ENCODE data around the gene ALPK1.
"Not testable (repeated sequence)": the region's sequence is repeated elsewhere in the genome, so short reads cannot be mapped to it uniquely, and the experiment has no call there.

Gene ALPK1

GRCh38 chr4:112279025-112279881 is 17.9 kb upstream of the ALPK1 start:
- TF ChIP-seq POLR2A (IDR thresholded peaks at IDR 0.05; ENCODE audit: low read depth, low read length), result no peak
- no peak for DNase-seq (ENCODE audit: insufficient read length, low spot score)
- FAIRE-seq, result no peak

GRCh38 chr4:112279882-112280315 is 17.3 kb upstream of the ALPK1 start:
- no peak for TF ChIP-seq POLR2A (IDR thresholded peaks at IDR 0.05; ENCODE audit: low read depth, low read length)
- DNase-seq (ENCODE audit: insufficient read length, low spot score) (no peak), FAIRE-seq (no peak)

GRCh38 chr4:112280386-112281056 is 16.6 kb upstream of the ALPK1 start:
- DNase-seq (ENCODE audit: insufficient read length, low spot score), result no peak
- no peak for TF ChIP-seq POLR2A (IDR thresholded peaks at IDR 0.05; ENCODE audit: low read depth, low read length)
- no peak for FAIRE-seq

- FAIRE-seq, result not testable (repeated sequence)
Measured at GRCh38 chr4:112281895-112282398, 15.2 kb upstream of the ALPK1 start.

GRCh38 chr4:112282860-112283667 is 14.1 kb upstream of the ALPK1 start:
- FAIRE-seq (no peak), DNase-seq (ENCODE audit: insufficient read length, low spot score) (no peak)
- no peak for TF ChIP-seq POLR2A (IDR thresholded peaks at IDR 0.05; ENCODE audit: low read depth, low read length)

More at GRCh38 chr4:112281895-112282398, 15.2 kb upstream of the ALPK1 start:
- not testable (repeated sequence) for DNase-seq (ENCODE audit: insufficient read length, low spot score)

GRCh38 chr4:112284166-112284565 is 13.0 kb upstream of the ALPK1 start:
- TF ChIP-seq POLR2A (IDR thresholded peaks at IDR 0.05; ENCODE audit: low read depth, low read length), result no peak
- DNase-seq (ENCODE audit: insufficient read length, low spot score) (no peak), FAIRE-seq (no peak)

DNA sequence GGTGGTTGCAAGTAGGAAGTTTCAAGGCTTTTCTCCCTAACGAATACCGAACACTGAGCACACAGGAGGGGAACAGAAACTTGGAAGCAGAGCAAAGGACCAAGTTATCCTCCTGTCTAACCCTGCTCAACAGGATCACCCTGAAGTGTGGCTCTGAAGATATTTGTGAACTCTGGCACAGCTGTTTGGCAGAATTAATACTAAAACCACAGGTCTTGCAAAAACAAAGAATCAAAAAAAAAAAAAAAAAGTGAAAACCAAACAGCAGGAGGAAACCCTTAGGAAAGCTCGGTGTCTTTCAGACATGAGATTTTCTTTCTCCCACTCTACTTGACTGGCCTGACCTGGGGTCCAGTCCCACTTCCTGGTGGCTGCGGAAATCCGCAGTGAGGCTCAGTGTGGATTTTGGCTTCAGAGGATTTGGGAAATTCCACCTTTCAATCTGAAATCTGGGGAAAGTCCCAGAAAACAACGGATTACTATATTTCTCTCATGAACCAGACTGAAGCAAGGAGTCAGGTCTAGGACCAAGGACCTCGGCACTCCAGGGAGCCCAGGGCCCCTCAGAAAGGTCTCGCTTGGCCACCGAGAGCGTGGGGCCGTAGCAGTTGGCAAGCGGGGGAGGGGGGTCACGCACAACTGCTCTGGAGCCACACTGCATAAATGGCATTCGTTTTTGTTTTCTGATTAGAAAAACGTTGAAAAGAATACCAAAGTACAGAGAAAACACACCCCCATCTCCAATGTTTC is 12.3 kb upstream of the ALPK1 start:
- FAIRE-seq (no peak), DNase-seq (ENCODE audit: insufficient read length, low spot score) (no peak)
- no peak for TF ChIP-seq POLR2A (IDR thresholded peaks at IDR 0.05; ENCODE audit: low read depth, low read length)

DNA sequence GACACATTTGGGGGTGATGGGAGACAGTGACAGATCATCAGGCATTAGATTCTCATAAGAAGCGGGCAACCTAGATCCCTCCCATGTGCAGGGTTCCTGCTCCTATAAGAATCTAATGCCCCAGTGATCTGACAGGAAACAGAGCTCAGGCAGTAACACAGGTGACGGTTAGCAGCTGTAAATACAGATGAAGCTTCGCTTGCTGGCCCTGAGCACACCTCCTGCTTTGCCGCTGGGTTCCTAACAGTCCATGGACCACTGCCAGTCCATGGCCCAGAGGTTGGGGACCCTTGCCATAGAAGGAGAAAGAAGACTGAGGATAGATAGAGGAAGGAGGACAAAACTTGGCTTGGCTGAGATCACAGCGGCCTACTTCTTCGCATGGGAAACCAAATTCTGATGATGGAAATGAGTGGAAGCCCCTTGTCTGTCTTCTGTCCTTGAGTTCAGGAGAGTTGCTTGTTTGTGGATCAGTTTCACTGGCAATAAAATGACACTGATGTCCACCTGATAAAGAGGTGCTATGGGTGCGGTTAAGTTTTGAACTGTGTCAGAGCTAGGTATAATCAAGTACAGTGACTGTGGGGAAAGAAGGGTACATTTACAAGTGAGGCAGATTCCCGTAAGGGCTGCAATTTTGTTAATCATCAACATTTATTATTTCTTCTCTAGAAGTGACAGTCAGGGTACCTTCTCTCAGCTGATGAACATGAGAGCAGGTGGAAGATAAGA is 9.7 kb upstream of the ALPK1 start:
- TF ChIP-seq POLR2A (IDR thresholded peaks at IDR 0.05; ENCODE audit: low read depth, low read length), result no peak
- FAIRE-seq (no peak), DNase-seq (ENCODE audit: insufficient read length, low spot score) (no peak)

DNA sequence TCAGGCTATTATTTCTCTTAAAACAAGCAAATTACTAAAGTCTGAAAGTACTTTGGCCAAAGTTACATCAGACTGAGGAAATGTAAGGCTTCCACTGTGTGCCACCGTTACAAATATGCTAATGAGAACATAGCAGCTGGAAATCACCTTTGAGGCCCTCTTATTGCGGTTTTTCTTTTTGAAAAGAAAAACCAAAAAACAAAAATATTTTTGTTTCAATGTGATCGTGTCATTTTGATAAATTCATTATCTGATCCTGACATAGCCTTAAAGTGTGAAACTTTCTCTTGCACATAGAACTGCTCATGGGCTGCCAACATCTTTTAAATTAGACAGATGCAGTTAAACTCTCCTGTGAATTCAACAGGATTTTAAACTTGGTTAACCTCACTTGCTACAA is 8.7 kb upstream of the ALPK1 start:
- no peak for TF ChIP-seq POLR2A (IDR thresholded peaks at IDR 0.05; ENCODE audit: low read depth, low read length)
- DNase-seq (ENCODE audit: insufficient read length, low spot score) (no peak), FAIRE-seq (no peak)

DNA sequence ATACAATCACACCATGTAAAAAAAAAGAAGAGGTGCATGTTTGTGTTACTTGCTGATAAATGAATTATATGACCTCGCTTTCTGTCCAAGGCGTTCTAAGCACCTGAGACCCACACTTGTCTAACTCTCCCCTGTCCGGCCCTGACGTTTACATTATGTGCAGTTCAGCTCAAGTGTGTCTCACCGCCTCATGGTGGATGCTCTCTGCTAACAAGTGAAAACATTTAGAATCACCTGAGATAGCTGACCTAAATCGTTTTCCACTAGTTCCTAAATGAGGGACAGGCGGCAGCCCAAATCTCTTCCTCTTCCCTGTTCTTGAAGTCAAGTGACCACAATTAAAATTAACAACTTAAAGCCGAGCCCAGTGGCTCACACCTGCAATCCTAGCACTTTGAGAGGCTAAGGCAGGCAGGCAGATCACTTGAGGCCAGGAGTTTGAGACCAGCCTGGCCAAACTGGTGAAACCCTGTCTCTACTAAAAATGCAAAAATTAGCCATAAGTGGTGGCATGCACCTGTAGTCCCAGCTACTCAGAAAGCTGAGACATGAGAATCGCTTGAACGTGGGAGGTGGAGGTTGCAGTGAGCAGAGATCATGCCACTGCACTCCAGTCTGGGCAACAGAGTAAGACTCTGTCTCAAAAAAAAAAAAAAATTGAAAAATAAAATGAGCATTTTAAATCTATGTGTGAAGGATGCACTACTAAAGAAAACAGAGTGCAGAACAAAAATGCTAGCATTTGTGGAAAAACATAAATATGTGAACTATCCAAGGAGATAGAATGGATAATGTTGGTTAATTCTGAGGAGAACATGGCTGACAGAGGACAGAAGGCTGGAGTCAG is 7.5 kb upstream of the ALPK1 start:
- no peak for FAIRE-seq
- no peak for DNase-seq (ENCODE audit: insufficient read length, low spot score)

DNA sequence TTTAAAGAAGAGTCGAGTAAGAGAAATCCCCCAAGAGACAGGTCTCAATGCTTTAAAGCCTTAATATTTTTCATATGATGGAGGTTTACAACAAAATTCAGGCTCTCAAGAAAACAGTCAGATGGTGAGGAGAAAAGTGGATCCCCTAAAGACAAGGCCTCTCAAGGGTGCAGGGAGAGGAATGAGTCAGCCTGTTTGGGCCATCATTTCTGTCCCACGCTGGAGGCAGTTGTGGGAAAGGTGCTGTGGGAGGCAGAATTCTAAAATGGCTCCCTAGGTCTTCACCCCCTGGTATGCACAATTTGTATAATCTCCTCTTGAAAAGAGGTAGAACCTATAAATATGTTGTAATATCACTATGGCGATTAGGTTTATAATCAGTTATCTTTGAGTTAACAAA is 6.8 kb upstream of the ALPK1 start:
- no peak for TF ChIP-seq POLR2A (IDR thresholded peaks at IDR 0.05; ENCODE audit: low read depth, low read length)
- DNase-seq (ENCODE audit: insufficient read length, low spot score), result no peak
- FAIRE-seq, result no peak

More for the DNA sequence above, 7.5 kb upstream of the ALPK1 start:
- no peak for TF ChIP-seq POLR2A (IDR thresholded peaks at IDR 0.05; ENCODE audit: low read depth, low read length)

GRCh38 chr4:112299721-112300120 is 2.6 kb downstream of the ALPK1 start:
- no peak for TF ChIP-seq POLR2A (IDR thresholded peaks at IDR 0.05; ENCODE audit: low read depth, low read length)
- DNase-seq (ENCODE audit: insufficient read length, low spot score) (no peak), FAIRE-seq (no peak)

All from H54 (cell line).